ENCODE data around the gene ERGIC1.

ERGIC1 gene

GRCh38 chr5:172866802-172867748, 33.0 kb downstream of the ERGIC1 start:
- DNase-seq = no peak

GRCh38 chr5:172867761-172868435, 33.8 kb downstream of the ERGIC1 start:
- no peak for DNase-seq

- DNase-seq = no peak
These were observed 34.4 kb downstream of the ERGIC1 start for GRCh38 chr5:172868436-172868923.

- no peak for DNase-seq
These were observed 35.0 kb downstream of the ERGIC1 start for GRCh38 chr5:172868924-172869591.

- DNase-seq = no peak
These were observed 35.6 kb downstream of the ERGIC1 start for GRCh38 chr5:172869691-172870090.

GRCh38 chr5:172870291-172870714, 36.3 kb downstream of the ERGIC1 start:
- no peak for DNase-seq

GRCh38 chr5:172870715-172871461, 36.8 kb downstream of the ERGIC1 start:
- DNase-seq = no peak

- no peak for DNase-seq
These were observed 37.5 kb downstream of the ERGIC1 start for GRCh38 chr5:172871536-172871935.

GRCh38 chr5:172871982-172872381, 37.9 kb downstream of the ERGIC1 start:
- no peak for DNase-seq

- no peak for DNase-seq
These were observed 39.0 kb downstream of the ERGIC1 start for GRCh38 chr5:172872997-172873491.

GRCh38 chr5:172873513-172873912, 39.5 kb downstream of the ERGIC1 start:
- DNase-seq = no peak

- DNase-seq = no peak
These were observed 40.8 kb downstream of the ERGIC1 start for GRCh38 chr5:172874647-172875504.

GRCh38 chr5:172875505-172876279, 41.6 kb downstream of the ERGIC1 start:
- no peak for DNase-seq

- no peak for DNase-seq
These were observed 42.5 kb downstream of the ERGIC1 start for GRCh38 chr5:172876578-172876977.

GRCh38 chr5:172877466-172878260, 43.6 kb downstream of the ERGIC1 start:
- DNase-seq = no peak

- DNase-seq = no peak
These were observed 44.5 kb downstream of the ERGIC1 start for GRCh38 chr5:172878585-172878932.

- DNase-seq = no peak
These were observed 45.1 kb downstream of the ERGIC1 start for GRCh38 chr5:172878933-172879752.

GRCh38 chr5:172881691-172882370, 47.8 kb downstream of the ERGIC1 start:
- DNase-seq = no peak

Measured in effector CD4-positive, alpha-beta T cell (primary cell).